GM19193 (cell line): ENCODE results near the gene RNPEPL1.

Experiments
- POLR2A ChIP-seq: IDR thresholded peaks from 4 replicates; pipeline ENCODE4 v1.6.1; 2011; ENCODE audit not compliant: insufficient read depth, insufficient read length; ENCODE audit errors: extremely low read depth

RNPEPL1 gene

GRCh38 chr2:240569523-240569997 is 1.3 kb downstream of the RNPEPL1 start:
- no peak for TF ChIP-seq POLR2A

GRCh38 chr2:240569998-240570530 is 1.8 kb downstream of the RNPEPL1 start:
- no peak for TF ChIP-seq POLR2A

- TF ChIP-seq POLR2A: no peak
Observed at GRCh38 chr2:240570531-240571313, 2.4 kb downstream of the RNPEPL1 start.

GRCh38 chr2:240571314-240571973 is 3.2 kb downstream of the RNPEPL1 start:
- TF ChIP-seq POLR2A: no peak

- no peak for TF ChIP-seq POLR2A
Observed at GRCh38 chr2:240572141-240573031, 4.1 kb downstream of the RNPEPL1 start.

- no peak for TF ChIP-seq POLR2A
Observed at GRCh38 chr2:240573071-240573515, 4.8 kb downstream of the RNPEPL1 start.

GRCh38 chr2:240573516-240574385 is 5.5 kb downstream of the RNPEPL1 start:
- TF ChIP-seq POLR2A: no peak

- no peak for TF ChIP-seq POLR2A
Observed at GRCh38 chr2:240574386-240575100, 6.3 kb downstream of the RNPEPL1 start.

GRCh38 chr2:240575101-240575965 is 7.0 kb downstream of the RNPEPL1 start:
- TF ChIP-seq POLR2A: no peak

- no peak for TF ChIP-seq POLR2A
Observed at GRCh38 chr2:240576036-240576435, 7.8 kb downstream of the RNPEPL1 start.

GRCh38 chr2:240576436-240577205 is 8.3 kb downstream of the RNPEPL1 start:
- TF ChIP-seq POLR2A: no peak
